ENCODE measurements around the gene FCMR. TPM values are rescaled to one million over a fixed set of nuclear protein-coding genes. Genes with fewer than 3 reads are reported as not detected.

The FCMR gene
- total RNA-seq, 2 donors from 2014 or later, result 1.4 to 3.3 TPM

DNA sequence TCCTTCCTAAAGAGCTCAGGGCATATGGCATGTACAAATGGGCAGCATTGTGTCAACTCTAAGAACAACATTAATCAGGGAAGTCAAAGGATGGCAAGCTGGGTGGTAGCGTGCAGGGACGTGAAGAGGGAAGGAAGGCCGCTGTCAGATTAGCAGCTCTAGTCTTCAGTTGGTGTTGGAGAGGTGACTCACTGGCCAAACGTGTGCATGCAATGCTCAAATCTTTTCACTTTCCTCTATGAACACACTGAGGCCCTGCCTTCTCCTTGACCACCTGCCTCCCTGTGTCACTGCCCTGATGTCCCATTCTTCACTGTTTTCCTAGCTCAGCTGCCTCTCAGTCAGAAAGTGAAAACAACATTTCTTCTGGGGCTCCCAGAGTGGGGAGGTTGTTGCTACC, 30.4 kb upstream of the FCMR start:
- peak; percentile 31 for DNase-seq (ENCODE audit: low spot score)
- intact Hi-C loops (cut with DNase I), result no loop called here

DNA sequence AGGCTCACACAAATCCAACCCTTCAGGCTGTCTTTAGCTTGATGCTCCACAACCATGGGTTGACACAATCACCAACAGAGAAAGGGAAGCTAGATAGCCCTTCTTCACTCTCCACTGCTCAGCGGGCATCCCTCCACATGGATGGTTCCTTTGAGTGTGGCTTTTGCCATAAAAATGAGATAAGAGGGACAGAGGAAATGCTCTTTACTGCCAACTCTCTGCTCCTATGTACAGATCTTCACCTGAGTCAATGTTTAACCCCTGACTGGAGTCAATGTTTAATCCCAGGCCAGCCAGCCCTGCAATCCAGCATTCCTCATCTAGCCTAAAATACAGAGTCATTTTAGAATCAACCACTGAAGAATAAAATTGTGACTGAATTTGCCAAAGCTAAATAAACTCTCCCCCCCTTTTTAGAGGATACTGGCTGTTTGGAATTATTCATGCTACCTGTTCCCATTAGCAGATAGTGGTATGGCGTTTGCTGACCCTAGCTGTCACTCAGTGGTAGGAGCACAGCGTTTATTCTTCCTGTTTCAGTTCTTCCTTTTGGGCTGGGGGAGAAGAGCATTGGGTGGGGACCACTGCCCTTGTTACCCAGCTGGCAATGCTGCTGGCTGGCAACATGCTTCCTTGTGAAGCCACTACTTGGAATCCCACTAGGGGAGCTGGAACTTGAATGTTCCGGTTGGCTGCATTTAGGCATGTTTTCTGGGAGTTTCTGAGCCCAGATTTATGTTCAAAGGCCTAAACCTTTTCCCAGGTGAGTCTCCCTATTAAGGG, 29.8 kb upstream of the FCMR start:
- DNase-seq (ENCODE audit: low spot score), result peak; percentile 25
- intact Hi-C loops (cut with DNase I), result no loop called here

DNA sequence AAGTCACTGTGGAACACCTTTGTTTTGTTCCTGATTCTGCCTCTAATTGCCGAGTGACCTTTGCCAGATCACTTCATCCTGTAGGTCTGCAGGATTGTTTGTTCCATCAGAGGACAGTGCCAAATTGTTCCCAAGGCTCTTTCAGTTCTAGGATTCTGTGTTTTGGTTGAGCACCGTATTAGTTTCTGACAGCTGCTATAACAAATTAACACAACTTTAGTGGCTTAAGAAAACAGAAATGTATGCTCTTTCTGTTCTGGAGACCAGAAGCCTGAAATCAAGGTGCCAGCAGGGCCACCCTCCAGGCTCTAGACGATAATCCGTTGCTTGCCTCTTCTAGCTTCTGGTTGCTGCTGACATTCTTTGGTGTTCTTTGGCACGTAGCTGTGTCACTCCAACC, 27.9 kb upstream of the FCMR start:
- peak; percentile 6 for DNase-seq (ENCODE audit: low spot score)
- intact Hi-C loops (cut with DNase I), result no loop called here

DNA sequence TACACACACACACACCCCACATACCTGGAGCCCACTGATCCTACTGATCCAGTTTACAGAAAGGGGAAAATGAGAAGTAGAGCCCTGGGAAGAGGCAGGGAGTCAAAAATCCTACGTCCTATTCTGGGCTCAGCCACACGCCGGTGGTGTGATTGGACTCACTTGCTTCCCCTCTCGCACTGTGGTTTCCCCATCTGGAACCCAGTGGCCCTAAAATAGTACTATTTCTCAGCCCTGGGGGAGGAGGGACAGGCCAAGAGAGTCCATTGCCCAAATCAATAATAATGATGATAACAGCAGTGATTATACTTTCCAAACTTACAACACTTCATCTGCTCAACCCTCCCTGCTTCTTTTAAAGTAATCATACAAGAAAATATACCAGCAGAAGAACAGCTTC, 27.5 kb upstream of the FCMR start:
- intact Hi-C loops (cut with DNase I), result no loop called here
- peak; percentile 41 for DNase-seq (ENCODE audit: low spot score)

DNA sequence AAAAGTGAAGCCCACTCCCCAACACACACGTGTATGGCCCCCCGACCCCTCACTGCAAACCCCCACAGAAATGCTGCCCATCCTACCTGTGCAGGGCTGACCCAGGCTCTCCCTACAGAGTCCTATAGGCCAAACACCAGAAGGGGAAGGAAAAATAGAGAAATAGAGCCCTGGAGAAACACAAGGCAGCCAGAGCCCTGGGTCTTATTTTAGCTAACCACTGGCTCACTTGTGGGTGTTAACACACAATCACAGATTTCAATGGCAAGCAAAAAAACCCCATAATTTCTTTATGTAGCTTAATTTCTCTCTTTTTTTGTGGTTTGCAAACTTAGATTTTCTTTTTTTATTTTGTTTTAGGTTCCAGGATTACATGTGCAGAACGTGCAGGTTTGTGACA, 25.5 kb upstream of the FCMR start:
- DNase-seq (ENCODE audit: low spot score), result no peak
- intact Hi-C loops (cut with DNase I), result no loop called here

DNA sequence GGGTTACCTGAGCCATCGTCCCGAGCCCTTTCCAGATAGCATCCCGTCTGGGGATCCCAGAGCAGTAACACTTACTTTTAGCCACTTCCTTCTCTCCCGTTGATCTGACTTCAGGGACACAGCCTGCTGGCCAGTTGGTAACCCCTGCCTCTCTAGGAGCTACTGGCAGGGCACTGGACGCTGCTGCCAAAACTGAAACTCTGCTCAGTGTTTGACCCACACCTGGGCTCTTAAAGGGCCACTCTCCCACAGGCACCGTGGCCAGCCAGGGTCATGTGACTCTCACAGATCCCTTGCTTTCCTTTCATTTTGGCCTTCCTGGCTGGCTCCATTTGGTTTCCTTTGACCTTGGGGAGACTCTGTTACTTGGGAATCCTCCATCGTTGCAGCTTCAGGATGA, 24.5 kb upstream of the FCMR start, which contains the start of gene PIGR:
PIGR (minus strand) TSS at position 206 of the 400 bp plus-strand sequence. CDS start 5,935 bp downstream, outside the sequence.
- DNase-seq (ENCODE audit: low spot score), result no peak
- intact Hi-C loops (cut with DNase I), result no loop called here

DNA sequence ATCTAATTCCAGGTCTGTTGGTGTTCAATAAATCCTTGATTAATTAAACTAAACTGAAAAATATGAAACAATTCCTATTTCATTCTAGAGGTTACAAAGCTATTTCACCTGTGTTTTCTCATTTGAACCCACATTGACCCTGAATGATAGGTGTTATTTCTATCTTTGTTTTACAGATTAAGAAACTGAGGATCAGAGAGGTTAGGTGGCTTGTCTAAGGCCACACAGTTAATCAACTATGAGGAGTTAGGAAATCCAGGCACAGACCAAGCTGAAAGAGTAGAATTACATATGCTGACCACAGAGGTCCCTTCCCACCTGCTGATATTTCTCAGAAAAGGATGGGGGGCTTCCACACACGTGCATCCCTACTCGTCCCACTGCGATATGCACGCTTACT, 24.0 kb upstream of the FCMR start:
- intact Hi-C loops (cut with DNase I), result no loop called here
- no peak for DNase-seq (ENCODE audit: low spot score)

DNA sequence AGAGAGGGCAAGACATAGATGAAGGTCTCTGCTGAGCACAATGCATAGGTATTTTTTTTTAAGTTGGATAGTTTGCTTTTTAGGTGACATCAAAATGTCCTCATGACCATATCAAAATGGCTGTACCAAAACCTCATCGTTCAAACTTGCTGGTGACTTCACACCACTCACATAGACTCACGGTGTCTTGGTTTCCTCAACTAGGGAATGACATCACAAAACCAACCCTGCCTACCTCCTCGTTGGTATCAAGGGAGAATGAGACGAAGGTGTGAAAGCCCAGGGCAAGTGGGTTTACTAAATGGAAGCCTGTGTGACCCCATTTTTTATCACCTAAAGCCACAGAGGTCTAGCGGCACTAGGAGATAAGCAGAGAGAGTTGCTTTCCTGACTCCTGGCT, 23.0 kb upstream of the FCMR start:
- DNase-seq (ENCODE audit: low spot score), result no peak
- intact Hi-C loops (cut with DNase I), result no loop called here

DNA sequence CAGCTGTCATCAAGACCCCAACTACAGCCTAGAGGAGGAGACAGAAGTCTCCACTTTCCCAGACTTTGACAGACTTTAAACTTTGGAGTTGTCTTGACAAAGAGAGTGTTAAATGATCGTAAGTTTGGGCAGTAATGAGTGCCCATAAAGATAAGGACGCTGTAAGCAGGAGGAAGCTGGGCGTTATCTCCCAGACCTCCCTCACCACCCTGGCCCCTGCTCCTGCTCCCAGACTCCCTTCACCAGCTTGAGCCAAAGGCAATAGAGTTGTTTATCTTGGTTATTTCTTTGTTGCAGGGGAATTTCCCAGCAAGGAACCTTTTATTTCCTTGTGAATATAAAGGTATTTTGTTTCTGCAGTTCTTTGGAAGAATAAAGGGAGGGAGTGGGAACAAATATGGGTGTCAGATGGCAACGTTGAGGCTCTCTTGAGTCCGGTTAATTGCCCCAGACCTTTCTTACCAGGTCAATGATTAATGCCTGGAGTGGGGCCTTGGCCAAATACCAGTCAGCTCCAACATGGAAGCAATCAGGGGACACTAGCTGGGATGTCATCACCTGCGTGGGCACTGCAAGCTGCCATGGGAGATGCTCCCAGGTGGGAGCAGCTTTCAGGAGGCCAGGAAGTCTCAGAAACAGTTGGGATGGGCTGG, 20.2 kb upstream of the FCMR start:
- DNase-seq (ENCODE audit: low spot score), result no peak
- intact Hi-C loops (cut with DNase I), result no loop called here

DNA sequence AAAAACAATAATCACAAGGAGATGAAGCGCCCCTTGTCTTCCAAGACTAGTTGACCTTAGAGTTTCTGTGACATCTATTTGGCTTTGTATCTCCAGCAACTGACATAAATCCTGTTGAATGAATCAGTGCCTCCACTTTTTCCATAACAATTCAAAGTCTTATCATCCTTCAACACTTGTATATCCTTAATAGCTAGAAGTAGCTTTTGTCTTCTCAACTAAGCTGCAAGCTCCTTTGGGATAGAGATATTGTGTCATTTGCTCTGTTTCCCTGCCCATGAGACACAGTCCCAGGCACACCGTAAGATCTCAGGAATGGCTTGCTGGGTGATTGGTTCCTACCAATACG, 18.8 kb upstream of the FCMR start:
- no peak for DNase-seq (ENCODE audit: low spot score)
- intact Hi-C loops (cut with DNase I), result no loop called here

DNA sequence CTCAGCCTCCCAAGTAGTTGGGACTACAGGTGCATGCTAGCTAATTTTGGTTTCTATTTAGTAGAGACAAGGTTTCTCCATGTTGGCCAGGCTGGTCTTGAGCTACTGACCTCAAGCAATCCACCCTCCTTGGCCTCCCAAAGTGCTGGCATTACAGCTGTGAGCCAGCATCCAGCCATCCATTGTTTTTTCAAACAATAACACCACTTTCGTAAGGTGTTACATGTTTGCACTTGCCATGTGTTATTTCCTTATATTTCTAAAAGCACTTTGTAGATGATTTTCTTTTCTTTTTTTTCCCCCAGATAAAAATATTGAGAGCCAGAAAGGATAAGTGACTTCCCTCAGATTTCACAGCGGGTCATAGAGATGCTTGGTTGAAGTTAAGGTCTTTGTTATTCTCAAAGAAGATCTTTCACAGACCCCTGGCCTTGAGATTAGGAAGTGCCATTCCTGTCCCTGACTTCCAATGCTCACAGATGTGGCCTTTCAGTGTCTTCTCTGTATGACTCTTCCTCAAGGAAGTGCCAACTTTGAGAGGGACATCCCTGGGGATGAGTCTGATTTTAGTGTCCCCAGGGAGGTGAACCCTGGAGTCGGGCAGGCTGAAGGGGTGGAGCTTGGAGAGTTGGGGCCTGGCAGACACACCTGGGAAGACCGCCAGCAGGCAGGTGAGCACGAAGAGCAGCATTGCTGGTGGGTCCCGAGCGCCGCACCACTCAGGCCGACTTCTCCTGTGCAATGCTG, 18.3 kb upstream of the FCMR start:
- no peak for DNase-seq (ENCODE audit: low spot score)
- intact Hi-C loops (cut with DNase I), result no loop called here

DNA sequence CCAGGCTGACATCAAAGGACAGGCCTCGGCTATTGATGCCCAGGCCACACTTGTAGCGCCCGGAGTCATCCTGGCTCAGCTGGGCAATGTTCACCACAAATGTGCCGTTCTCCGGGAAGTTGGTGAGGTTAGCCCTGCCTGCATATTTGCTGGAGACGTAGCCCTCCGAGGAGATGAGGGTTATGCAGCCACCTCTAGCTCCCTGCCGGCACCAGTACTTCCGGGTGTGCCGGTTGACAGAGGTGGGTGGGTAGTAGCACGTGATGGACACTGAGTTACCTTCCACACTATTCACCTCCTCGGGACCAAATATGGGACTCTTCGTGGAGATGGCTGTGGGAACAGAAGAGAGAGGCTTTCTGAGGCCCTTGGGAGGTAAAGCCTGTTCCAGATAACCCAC, 17.4 kb upstream of the FCMR start:
- DNase-seq (ENCODE audit: low spot score), result no peak
- intact Hi-C loops (cut with DNase I), result no loop called here

DNA sequence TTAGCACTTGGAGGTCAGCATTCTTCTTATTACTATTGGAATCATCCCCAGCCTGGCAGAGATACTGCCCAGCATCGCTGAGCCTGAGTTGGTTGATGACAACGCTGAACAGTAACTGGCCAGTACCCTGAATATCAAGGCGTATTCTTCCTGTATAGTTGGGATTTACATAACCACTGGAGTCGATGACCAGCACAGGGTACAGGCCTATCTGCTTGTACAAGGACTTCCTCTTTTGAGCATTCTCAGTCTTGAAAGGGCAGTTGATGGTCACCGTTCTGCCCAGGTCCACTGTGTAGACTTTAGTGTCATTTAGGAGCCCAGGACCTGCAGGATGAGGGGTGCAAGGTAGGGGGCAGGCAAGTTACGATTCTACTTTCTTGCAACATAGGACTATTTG, 15.7 kb upstream of the FCMR start:
- intact Hi-C loops (cut with DNase I), result no loop called here
- DNase-seq (ENCODE audit: low spot score), result no peak

DNA sequence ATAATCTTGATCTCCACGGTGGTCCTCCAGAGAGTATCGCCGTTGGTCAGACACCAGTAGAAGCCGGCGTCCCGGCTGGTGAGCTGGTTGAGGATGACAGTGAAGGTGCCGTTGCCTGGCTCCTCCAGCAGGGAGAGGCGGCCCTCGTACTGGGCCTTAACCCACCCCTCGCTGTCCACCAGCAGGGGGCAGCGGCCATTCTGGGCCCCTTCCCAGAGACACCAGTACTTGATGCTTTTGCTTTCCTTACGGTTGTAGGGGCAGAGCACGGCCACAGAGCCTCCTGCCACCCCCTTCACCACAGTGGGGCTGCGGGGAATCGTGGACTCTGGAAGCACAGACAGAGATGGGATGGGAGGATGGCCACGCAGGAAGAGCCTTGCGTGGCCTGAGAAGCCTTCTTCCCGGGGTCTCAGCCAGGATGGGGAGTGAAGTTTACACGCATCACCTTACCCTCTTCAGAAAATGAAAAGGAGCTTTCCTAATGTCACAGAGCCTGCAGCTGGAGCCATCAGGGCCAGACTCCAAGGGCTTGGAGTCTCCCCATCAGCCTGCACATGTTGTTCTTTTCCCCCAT, 13.8 kb upstream of the FCMR start:
- peak; percentile 82 for DNase-seq (ENCODE audit: low spot score)
- intact Hi-C loops (cut with DNase I), result loop anchor here in 1 of 2 donors (1.0 kb wide), 1 partner anchor 45 kb away; no protein-coding TSS in a partner anchor

DNA sequence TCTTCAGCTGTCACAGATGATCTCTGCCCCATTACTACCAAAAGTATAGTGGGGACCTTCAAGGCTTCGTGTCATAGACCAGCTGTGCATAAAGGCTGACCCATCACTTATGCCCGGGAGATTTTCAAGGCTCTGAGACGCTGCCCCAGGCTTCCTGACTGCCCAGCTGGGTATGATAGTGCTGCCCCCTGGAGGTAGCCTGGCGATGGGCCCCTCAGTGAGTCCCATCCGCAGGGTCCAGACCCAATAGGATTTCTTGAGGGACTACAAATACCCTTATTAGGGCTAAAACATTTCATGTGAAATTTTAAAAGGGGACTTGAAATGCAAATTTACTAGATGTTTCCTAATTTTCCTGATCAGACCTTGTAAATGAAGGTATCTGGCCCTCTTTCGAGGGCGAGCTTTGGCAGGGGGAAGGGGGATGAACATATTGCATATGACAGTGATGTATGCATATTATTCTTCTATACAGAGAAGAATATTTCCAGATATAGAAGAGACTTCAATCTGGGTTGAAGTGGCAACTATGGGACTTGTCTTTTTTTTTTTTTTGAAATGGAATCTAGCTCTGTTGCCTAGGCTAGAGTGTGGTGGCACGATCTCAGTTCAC, 11.7 kb upstream of the FCMR start:
- peak; percentile 81 for DNase-seq (ENCODE audit: low spot score)
- intact Hi-C loops (cut with DNase I), result no loop called here

DNA sequence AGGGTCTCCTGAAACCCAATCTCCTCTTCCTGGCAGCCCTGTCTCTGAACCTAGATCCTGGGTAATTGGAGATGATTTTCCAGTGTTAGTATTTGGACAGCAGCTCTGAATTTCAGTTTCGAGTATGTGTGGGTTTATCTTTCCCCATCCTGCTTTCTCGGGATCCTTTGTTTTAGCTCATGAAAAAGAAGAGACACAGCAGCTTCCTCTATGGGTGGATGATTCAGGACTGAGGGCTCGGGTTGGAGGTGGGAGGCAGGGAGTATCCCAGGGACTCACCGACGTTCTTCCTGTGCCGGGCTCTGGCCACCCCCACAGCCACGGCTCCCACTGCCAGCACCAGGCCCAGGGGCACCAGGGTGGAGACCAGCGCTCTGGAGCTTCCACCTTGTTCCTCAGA, 10.4 kb upstream of the FCMR start:
- DNase-seq (ENCODE audit: low spot score), result peak; percentile 44
- intact Hi-C loops (cut with DNase I), result no loop called here

DNA sequence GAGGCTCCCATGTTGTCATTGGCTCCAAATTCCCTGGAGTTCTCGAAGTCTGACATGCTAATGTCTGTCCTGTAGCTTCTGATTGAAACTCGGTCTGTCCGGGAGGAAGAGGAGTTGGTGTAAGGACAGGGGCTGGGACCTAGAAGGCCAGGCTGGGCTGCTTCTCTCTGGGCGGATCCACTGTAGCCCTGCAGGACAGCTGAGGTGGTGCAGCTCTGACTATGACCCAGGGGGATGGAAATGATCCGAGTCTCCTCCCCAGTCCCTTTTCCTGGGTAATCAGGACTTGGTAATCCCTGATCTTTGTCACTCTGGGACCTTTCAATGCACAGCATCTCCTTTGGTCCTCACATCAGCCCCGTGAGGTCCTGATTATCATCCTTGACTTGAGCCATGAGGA, 10.0 kb upstream of the FCMR start:
- DNase-seq (ENCODE audit: low spot score), result peak; percentile 9

DNA sequence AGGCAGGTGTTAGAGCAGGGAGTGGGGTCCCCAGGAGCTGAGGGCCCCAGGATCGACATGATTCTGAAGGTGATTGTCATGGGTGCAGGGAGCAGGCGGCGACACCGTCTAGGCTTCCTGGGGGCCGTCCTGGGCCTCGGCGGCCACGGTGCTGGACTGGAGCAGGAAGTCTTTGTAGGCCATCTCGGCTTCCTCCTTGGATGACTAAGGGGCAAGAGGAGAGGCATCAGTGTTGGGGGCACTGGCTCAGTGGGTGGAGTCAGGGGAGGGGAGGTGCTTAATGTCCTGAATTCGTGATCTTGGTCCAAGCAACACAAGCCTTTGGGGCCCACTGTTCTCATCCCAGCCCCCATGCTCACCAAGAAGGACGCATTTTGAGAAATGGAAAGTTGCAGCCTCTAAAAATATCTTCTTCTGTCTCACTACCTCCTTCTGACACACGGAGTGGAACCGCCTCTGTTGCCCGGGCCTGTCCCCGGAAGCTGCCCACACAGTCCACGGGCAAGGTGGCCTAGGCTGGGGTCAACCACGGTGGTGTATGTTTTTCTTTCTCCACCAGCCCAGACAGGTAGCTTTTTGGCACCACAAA, 8.6 kb upstream of the FCMR start:
- DNase-seq (ENCODE audit: low spot score), result peak; percentile 76
- intact Hi-C loops (cut with DNase I), result no loop called here

More for the DNA sequence above, 10.0 kb upstream of the FCMR start:
- intact Hi-C loops (cut with DNase I), result no loop called here

DNA sequence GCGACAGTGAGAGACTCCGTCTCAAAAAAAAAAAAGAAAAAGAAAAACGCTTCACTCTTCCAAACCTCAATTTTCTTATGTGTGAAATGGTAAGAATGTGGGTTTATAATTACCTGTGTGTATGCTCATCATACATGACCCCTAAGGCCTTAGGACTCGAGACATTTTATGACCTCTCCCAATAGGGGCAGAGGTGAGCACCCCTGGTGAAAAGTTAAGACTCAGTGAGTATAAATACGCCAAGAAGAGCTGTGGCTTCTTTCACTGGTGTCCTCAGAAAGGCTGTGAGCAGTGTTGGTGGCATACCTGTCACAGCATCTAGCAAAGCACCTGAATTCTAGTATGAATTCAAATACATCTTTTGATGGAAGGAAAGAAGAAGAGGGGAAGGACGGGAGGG, 7.8 kb upstream of the FCMR start:
- intact Hi-C loops (cut with DNase I), result no loop called here
- DNase-seq (ENCODE audit: low spot score), result no peak

Data from posterior vena cava (tissue), 2 donors.